Epithelial cell of esophagus (primary cell): ENCODE data around the gene HCK.

Experiments used
- DNase-seq: peaks from one replicate; pipeline ENCODE4 v3.0.0; 2010; ENCODE audit warnings: low read depth
- H3K4me3 ChIP-seq: 2 replicates; pipeline ENCODE4 v1.5.1; 2011; ENCODE audit warnings: mild to moderate bottlenecking, low read length, control low read depth
- CTCF ChIP-seq: IDR thresholded peaks from 2 replicates; pipeline ENCODE4 v1.5.1; 2011; ENCODE audit warnings: low read depth, mild to moderate bottlenecking, low read length, control low read depth, inconsistent platforms; ENCODE audit not compliant: insufficient read depth; ENCODE audit errors: missing control alignments

The HCK gene

GRCh38 chr20:32035426-32035779 lies 16.6 kb upstream of the HCK start:
- H3K4me3 ChIP-seq: no peak overlapping the region
- TF ChIP-seq CTCF: no peak
- DNase-seq: no peak

GRCh38 chr20:32036252-32036651 lies 15.8 kb upstream of the HCK start:
- no peak for DNase-seq
- TF ChIP-seq CTCF: no peak
- no peak overlapping the region for H3K4me3 ChIP-seq

- DNase-seq: no peak
- TF ChIP-seq CTCF: no peak
- no peak overlapping the region for H3K4me3 ChIP-seq
Observed at GRCh38 chr20:32036716-32037485, 15.1 kb upstream of the HCK start.

- no peak overlapping the region for H3K4me3 ChIP-seq
- no peak for TF ChIP-seq CTCF
- peak; percentile 62 for DNase-seq
Observed at GRCh38 chr20:32037929-32038328, 14.1 kb upstream of the HCK start.

- peak; percentile 87 for DNase-seq
- TF ChIP-seq CTCF: no peak
- no peak overlapping the region for H3K4me3 ChIP-seq
Observed at GRCh38 chr20:32040142-32040953, 11.7 kb upstream of the HCK start.

- no peak for DNase-seq
- no peak overlapping the region for H3K4me3 ChIP-seq
- no peak for TF ChIP-seq CTCF
Observed at GRCh38 chr20:32045999-32046398, 6.0 kb upstream of the HCK start.
